ENCODE results near the gene UBE2J2.

UBE2J2 gene

GRCh38 chr1:1206966-1207531, 66.6 kb downstream of the UBE2J2 start:
- no peak for DNase-seq

GRCh38 chr1:1206376-1206965, 67.2 kb downstream of the UBE2J2 start, which contains the start of gene TNFRSF18:
TNFRSF18 (minus strand) TSS chr1:1206592; CDS start chr1:1206571, 21 bp downstream.
- no peak for DNase-seq

GRCh38 chr1:1205769-1206375, 67.8 kb downstream of the UBE2J2 start:
- no peak for DNase-seq

GRCh38 chr1:1204998-1205768, 68.5 kb downstream of the UBE2J2 start:
- no peak for DNase-seq

- DNase-seq, result no peak
Observed at GRCh38 chr1:1204425-1204920, 69.2 kb downstream of the UBE2J2 start.

All from NCI-H2081 treated with DMSO at 0.1 percent for 48 hours (cell line).